ENCODE results near the gene PLXNA2.

- no peak for TF ChIP-seq CTCF (IDR thresholded peaks at IDR 0.05 in 2 of 3, conservative IDR thresholded peaks at IDR 0.05 in 1 of 3; ENCODE audit: borderline replicate concordance in 1 of 3, insufficient read depth in 1 of 3, low read depth in 2 of 3, low read length in 2 of 3)
- no peak for TF ChIP-seq POLR2A (IDR thresholded peaks at IDR 0.05; ENCODE audit: borderline replicate concordance, extremely low read depth, insufficient read depth, insufficient read length)
- no peak for TF ChIP-seq POLR2AphosphoS5 (IDR thresholded peaks at IDR 0.05; ENCODE audit: low read depth, low read length)
- no peak for TF ChIP-seq EZH2 (IDR thresholded peaks at IDR 0.05)
- no peak for TF ChIP-seq ATF3 (IDR thresholded peaks at IDR 0.05)
- TF ChIP-seq ZNF274 (IDR thresholded peaks at IDR 0.05; ENCODE audit: low read depth, low read length), result no peak
- TF ChIP-seq RAD21 (IDR thresholded peaks at IDR 0.05; ENCODE audit: low read depth), result no peak
- no peak for TF ChIP-seq TCF7L2 (IDR thresholded peaks at IDR 0.05; ENCODE audit: borderline replicate concordance, extremely low read depth, insufficient read depth, insufficient read length)
- TF ChIP-seq SIN3A (IDR thresholded peaks at IDR 0.05; ENCODE audit: low read depth), result no peak
- no peak for TF ChIP-seq REST (IDR thresholded peaks at IDR 0.05; ENCODE audit: low read depth)
- TF ChIP-seq FOSL1 (IDR thresholded peaks at IDR 0.05; ENCODE audit: low read depth), result no peak
These were observed 178.3 kb downstream of the PLXNA2 start for GRCh38 chr1:208065862-208066261.

All from HCT116 (cell line).